Mesothelial cell of epicardium (in vitro differentiated cells): Measurements from ENCODE around the gene HMGA1. TPM values are rescaled to one million over a fixed set of nuclear protein-coding genes. Genes with fewer than 3 reads are reported as not detected.

Experiments
- DNase-seq, 2 experiments: peaks; one replicate each; pipeline ENCODE4 v3.0.0; 2021; ENCODE audit warnings: low spot score in 2 of 2; ENCODE audit not compliant: unreplicated experiment in 2 of 2
- H3K27ac Mint-ChIP-seq: 2 replicates; pipeline ENCODE4 v1.8.0; 2021; ENCODE audit warnings: mixed read lengths
- H3K27me3 Mint-ChIP-seq: 2 replicates; pipeline ENCODE4 v1.8.0; 2021; ENCODE audit warnings: low read depth, mixed read lengths
- H3K36me3 Mint-ChIP-seq: 2 replicates; pipeline ENCODE4 v1.8.0; 2021; ENCODE audit warnings: mixed read lengths
- H3K4me1 Mint-ChIP-seq: 2 replicates; pipeline ENCODE4 v1.8.0; 2021; ENCODE audit warnings: mixed read lengths
- H3K4me3 Mint-ChIP-seq: 2 replicates; pipeline ENCODE4 v1.8.0; 2021; ENCODE audit warnings: mild to moderate bottlenecking, moderate library complexity, mixed read lengths
- H3K9me3 Mint-ChIP-seq: 2 replicates; pipeline ENCODE4 v1.8.0; 2021; ENCODE audit warnings: mixed read lengths
- total RNA-seq: library from RNA; stranded (reverse); gene quantifications from 3 replicates; pipeline ENCODE4 v1.2.1, GENCODE V29; 2021
- TF ChIP-seq, protein P1 (sequence below): fragments of 200-600 bp; sonication (generic); IDR thresholded peaks from one replicate; pipeline ENCODE4 v1.5.0; 2021; ENCODE audit warnings: antibody characterized with exemption; ENCODE audit not compliant: unreplicated experiment

The HMGA1 gene
- total RNA-seq, 1 donor from 2014 or later = 213 TPM

DNA sequence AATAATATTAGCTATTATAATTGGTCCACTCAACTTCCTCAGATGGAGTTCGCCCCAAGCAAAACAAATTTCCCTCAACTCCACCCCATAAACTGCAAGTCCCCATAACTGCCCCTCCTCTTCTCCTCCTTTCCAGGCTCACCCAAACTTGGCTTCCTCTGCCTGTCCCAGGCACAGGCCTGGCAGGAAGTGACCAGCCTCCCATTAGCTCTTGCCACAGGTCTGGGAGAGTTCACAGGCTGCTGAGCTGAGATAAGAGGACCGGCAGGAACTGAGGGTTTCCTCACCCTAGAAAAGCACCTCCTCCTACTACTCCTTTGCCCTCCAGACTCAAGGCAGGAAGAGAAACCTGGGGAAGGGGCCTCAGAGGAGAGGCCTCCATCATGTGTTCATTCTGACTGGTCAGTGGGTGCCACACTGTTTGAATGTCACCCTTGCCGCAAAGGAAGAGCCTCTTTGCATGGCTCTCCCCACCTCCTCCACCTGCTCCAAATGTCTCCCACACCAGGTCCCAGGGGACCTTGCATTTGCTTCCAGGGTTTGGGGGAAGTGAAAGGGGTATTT, 36.7 kb downstream of the HMGA1 start:
- DNase-seq = no peak
- Mint-ChIP-seq H3K4me3 (no peak overlapping the region), H3K9me3 (no peaks in the 10 kb centered on the region), H3K36me3 (peaks cover 1% of the 10 kb centered on the region), H3K27ac (no peak overlapping the region), H3K4me1 (peaks cover 6% of the 10 kb centered on the region), H3K27me3 (no peaks in the 10 kb centered on the region)
- TF ChIP-seq, protein P1, sequence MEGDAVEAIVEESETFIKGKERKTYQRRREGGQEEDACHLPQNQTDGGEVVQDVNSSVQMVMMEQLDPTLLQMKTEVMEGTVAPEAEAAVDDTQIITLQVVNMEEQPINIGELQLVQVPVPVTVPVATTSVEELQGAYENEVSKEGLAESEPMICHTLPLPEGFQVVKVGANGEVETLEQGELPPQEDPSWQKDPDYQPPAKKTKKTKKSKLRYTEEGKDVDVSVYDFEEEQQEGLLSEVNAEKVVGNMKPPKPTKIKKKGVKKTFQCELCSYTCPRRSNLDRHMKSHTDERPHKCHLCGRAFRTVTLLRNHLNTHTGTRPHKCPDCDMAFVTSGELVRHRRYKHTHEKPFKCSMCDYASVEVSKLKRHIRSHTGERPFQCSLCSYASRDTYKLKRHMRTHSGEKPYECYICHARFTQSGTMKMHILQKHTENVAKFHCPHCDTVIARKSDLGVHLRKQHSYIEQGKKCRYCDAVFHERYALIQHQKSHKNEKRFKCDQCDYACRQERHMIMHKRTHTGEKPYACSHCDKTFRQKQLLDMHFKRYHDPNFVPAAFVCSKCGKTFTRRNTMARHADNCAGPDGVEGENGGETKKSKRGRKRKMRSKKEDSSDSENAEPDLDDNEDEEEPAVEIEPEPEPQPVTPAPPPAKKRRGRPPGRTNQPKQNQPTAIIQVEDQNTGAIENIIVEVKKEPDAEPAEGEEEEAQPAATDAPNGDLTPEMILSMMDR = no peak

DNA sequence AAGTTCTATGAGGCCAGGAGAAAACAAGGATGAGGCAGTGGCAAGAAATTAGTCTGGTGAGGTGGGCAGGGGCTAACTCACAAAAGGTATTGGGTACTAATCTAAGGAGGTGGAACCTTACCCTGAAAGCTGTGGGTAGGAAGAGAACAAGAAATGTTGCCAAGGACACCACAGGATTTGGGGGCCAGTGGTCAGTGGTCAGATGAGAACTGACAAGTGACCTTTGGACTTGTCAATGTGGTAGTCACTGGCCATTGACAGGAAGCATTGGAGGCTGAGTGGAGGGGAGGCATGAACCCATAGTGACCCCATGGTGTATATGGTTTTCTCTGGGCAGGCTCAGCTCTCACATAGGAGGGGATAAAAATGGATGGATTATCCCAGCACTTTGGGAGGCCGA, 37.5 kb downstream of the HMGA1 start:
- TF ChIP-seq, protein P1 = no peak
- Mint-ChIP-seq H3K4me1 (peaks cover 6% of the 10 kb centered on the region), H3K36me3 (peaks cover 7% of the 10 kb centered on the region), H3K4me3 (no peak overlapping the region), H3K27me3 (no peaks in the 10 kb centered on the region), H3K27ac (no peak overlapping the region), H3K9me3 (no peaks in the 10 kb centered on the region)
- no peak for DNase-seq

DNA sequence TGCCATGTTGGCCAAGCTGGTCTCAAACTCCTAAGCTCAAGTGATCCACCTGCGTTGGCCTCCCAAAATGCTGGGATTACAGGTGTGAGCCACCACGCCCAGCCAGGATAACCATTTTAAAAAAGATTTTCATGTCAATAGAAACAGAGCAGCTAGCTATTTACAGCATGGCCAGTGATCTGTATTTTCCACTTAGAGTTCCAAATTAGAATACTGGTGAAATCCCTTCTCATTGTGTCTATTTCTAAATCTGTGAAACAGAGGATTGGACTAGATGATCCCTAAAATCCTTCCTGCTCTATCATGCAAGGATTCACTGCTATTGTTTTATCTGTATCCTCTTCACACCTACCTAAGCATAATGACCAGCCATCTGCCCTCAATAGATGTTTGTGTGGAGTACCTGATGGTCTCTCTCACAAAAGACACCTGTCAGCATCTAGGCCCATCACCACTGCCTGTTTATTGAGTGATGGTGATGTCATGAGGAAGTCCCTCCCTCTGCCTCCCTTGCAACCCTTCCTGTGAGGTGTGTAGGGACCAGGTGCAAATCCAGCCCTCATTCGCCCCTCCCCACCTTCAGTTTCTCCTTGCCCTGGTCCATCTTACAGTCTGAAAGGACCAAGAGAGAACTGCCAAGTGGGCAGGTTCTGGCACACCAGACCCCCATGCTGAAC, 38.6 kb downstream of the HMGA1 start:
- peaks cover 14% of the 10 kb centered on the region for H3K36me3 Mint-ChIP-seq

DNA sequence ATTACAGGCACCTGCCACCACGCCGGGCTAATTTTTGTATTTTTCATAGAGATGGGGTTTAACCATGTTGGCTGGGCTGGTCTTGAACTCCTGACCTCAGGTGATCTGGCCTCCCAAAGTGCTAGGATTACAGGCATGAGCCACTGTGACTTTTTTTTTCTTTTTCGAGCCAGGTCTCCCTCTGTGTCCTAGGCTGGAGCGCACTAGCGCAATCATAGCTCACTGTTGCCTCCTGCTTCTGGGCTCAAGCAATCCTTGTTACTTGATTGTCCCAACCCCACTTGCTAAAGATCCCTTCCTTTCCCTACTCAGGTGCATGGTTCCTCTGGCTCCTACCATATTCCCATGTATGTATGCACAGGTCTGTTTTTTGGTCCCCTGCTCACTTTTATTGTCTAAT, 39.5 kb downstream of the HMGA1 start:
- Mint-ChIP-seq H3K36me3 (peaks cover 14% of the 10 kb centered on the region), H3K9me3 (no peaks in the 10 kb centered on the region), H3K27me3 (no peaks in the 10 kb centered on the region), H3K27ac (no peak overlapping the region), H3K4me1 (peaks cover 6% of the 10 kb centered on the region), H3K4me3 (no peak overlapping the region)
- no peak for DNase-seq
- TF ChIP-seq, protein P1 = no peak

More for the DNA sequence above, 38.6 kb downstream of the HMGA1 start:
- TF ChIP-seq, protein P1 = no peak
- no peak for DNase-seq
- H3K4me1 Mint-ChIP-seq = peaks cover 6% of the 10 kb centered on the region
- H3K9me3 Mint-ChIP-seq = no peaks in the 10 kb centered on the region
- H3K4me3 Mint-ChIP-seq = no peak overlapping the region
- H3K27me3 Mint-ChIP-seq = no peaks in the 10 kb centered on the region
- H3K27ac Mint-ChIP-seq = no peak overlapping the region

DNA sequence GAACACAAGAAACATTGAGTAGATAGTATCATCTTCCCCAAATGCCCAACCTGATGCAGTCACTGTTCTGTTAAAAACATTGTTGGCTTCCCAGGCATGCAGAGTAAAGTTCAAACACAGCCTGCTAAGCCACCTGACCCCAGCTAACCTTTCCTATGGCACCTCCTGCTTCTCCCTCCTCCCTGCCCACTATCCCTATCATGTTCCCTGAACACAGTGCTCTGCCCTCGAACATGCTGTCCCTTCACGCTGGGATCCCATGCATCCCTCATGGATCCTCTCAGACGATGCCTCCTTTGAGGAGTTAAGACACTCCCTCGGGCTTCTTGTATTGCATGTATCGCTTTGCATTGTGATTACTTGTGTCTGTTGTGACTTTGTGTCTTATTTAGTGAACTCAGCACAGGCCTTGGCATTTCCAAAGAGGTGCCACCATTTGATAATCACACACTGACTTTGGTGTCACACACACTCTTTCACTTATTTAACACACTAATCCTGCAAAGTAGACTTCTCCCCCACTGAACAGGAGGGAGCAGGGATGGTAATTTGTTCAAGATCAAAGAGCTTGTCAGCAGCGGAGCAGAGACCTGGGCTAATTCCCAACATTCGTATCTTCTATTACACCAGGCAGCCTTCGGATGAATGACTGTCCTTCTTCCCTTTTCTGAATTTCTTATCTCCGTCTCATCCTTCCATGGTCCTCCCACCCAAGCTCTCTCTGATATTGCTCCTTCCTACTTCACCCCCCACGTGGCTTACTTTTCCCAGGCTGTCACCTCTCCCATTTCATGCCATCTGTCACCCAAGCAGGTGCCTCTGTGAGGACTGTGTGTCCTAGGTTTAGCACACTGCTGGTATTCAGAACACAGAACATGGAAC, 40.4 kb downstream of the HMGA1 start:
- no peaks in the 10 kb centered on the region for H3K27me3 Mint-ChIP-seq

More for the DNA sequence above, 40.4 kb downstream of the HMGA1 start:
- TF ChIP-seq, protein P1 = no peak
- Mint-ChIP-seq H3K9me3 (no peaks in the 10 kb centered on the region), H3K4me3 (no peak overlapping the region), H3K4me1 (peaks cover 6% of the 10 kb centered on the region), H3K27ac (no peak overlapping the region), H3K36me3 (peaks cover 14% of the 10 kb centered on the region)
- DNase-seq = no peak
